Caco-2 (cell line): ENCODE data around the gene HGFAC. TPM values are rescaled to one million over a fixed set of nuclear protein-coding genes. Genes with fewer than 3 reads are reported as not detected.

Experiments
- BruUV-seq: library from RNA; stranded (reverse); fragments of 400-500 nt; replicated peaks from 2 replicates; lab custom pipeline; 2021; lab: Mats Ljungman, UMichigan
- CTCF ChIA-PET: fragments of 300-600 bp; sonication (Branson Sonifier 250); formaldehyde crosslinking; loops from one replicate; lab custom pipeline; 2022; ENCODE audit warnings: antibody characterized with exemption; lab: Charles Lee
- POLR2A ChIA-PET: fragments of 300-600 bp; sonication (Branson Sonifier 250); formaldehyde crosslinking; loops from one replicate; lab custom pipeline; 2022; ENCODE audit warnings: antibody characterized with exemption; lab: Charles Lee
- DNase-seq, 2 experiments: peaks; one replicate each; pipeline versions ENCODE4 v3.0.0 to v3.0.0-alpha.2; 2020 to 2022
- H3K27me3 ChIP-seq: replicated peaks from 2 replicates; pipeline ENCODE4 v1.6.0; 2011; ENCODE audit warnings: low read length; ENCODE audit not compliant: control insufficient read depth, insufficient read depth
- H3K36me3 ChIP-seq: 2 replicates; pipeline ENCODE4 v1.5.1; 2011; ENCODE audit warnings: low read length; ENCODE audit not compliant: control insufficient read depth, insufficient read depth
- H3K4me1 ChIP-seq: fragments of 250-450 bp; sonication (Bioruptor Pico); 2 replicates; pipeline ENCODE4 v1.5.1; 2020; ENCODE audit warnings: mild to moderate bottlenecking
- H3K4me3 ChIP-seq: 2 replicates; pipeline ENCODE4 v1.5.1; 2011; ENCODE audit warnings: low read depth, mild to moderate bottlenecking, control low read depth, low read length
- H3K9me3 ChIP-seq: fragments of 250-450 bp; sonication (Bioruptor Pico); 2 replicates; pipeline ENCODE4 v1.5.1; 2020; ENCODE audit warnings: mild to moderate bottlenecking, moderate library complexity
- H3K27ac Mint-ChIP-seq: one replicate; pipeline ENCODE4 v1.8.0; 2022; ENCODE audit warnings: mixed read lengths; ENCODE audit not compliant: unreplicated experiment
- H3K27me3 Mint-ChIP-seq: one replicate; pipeline ENCODE4 v1.8.0; 2022; ENCODE audit warnings: mixed read lengths; ENCODE audit not compliant: insufficient read depth, unreplicated experiment
- H3K36me3 Mint-ChIP-seq: one replicate; pipeline ENCODE4 v1.8.0; 2022; ENCODE audit warnings: mild to moderate bottlenecking, mixed read lengths; ENCODE audit not compliant: insufficient read depth, unreplicated experiment
- H3K4me1 Mint-ChIP-seq: one replicate; pipeline ENCODE4 v1.8.0; 2022; ENCODE audit warnings: low read depth, mixed read lengths; ENCODE audit not compliant: unreplicated experiment
- H3K4me3 Mint-ChIP-seq: one replicate; pipeline ENCODE4 v1.8.0; 2022; ENCODE audit warnings: mild to moderate bottlenecking, moderate library complexity, mixed read lengths; ENCODE audit not compliant: unreplicated experiment
- H3K9me3 Mint-ChIP-seq: one replicate; pipeline ENCODE4 v1.8.0; 2022; ENCODE audit warnings: mixed read lengths; ENCODE audit not compliant: unreplicated experiment
- CTCF ChIP-seq, 2 experiments: fragments of 200-600 bp in 1 of 2; IDR thresholded peaks; 1 replicate in 1 of 2; 2 replicates in 1 of 2; pipeline versions ENCODE4 v1.5.1 to v1.8.0; 2011 to 2022; ENCODE audit warnings: antibody characterized with exemption in 1 of 2, control low read depth in 1 of 2, inconsistent platforms in 1 of 2, low read depth in 1 of 2, low read length in 1 of 2, mild to moderate bottlenecking in 1 of 2, moderate library complexity in 1 of 2; ENCODE audit not compliant: insufficient read depth in 1 of 2, severe bottlenecking in 1 of 2, unreplicated experiment in 1 of 2
- intact Hi-C: fragments of 100-400 bp; cut with micrococcal nuclease; formaldehyde crosslinking; loops from one replicate; pipeline ENCODE4 v1.10.0; 2022; ENCODE audit not compliant: unreplicated experiment
- total RNA-seq: library from RNA; stranded (reverse); gene quantifications from 2 replicates; pipeline ENCODE4 v1.2.3, GENCODE V29; 2022

HGFAC gene
- total RNA-seq, 1 experiment from 2014 or later: 0.48 TPM

- no peak for TF ChIP-seq CTCF (IDR thresholded peaks at IDR 0.05; ENCODE audit: insufficient read depth in 1 of 2, low read depth in 1 of 2, low read length in 1 of 2, severe bottlenecking in 1 of 2, unreplicated experiment in 1 of 2)
- no peaks in the 10 kb centered on the region for H3K36me3 Mint-ChIP-seq
Observed at GRCh38 chr4:3443750-3444309, 2.1 kb downstream of the HGFAC start.

GRCh38 chr4:3444351-3445110 lies 2.8 kb downstream of the HGFAC start:
- Histone ChIP-seq H3K36me3 (no peaks in the 10 kb centered on the region), H3K4me3 (no peak overlapping the region), H3K4me1 (peaks cover 19% of the 10 kb centered on the region), H3K27me3 (no peaks in the 10 kb centered on the region), H3K9me3 (no peaks in the 10 kb centered on the region)
- H3K9me3 Mint-ChIP-seq: no peaks in the 10 kb centered on the region
- H3K27ac Mint-ChIP-seq: no peak overlapping the region
- no peaks in the 10 kb centered on the region for H3K4me1 Mint-ChIP-seq
- no peak for DNase-seq
- intact Hi-C loops: no loop called here
- H3K36me3 Mint-ChIP-seq: no peaks in the 10 kb centered on the region
- ChIA-PET CTCF (no interaction called here), POLR2A (no interaction called here)
- no peak for TF ChIP-seq CTCF (IDR thresholded peaks at IDR 0.05; ENCODE audit: insufficient read depth in 1 of 2, low read depth in 1 of 2, low read length in 1 of 2, severe bottlenecking in 1 of 2, unreplicated experiment in 1 of 2)
- no TSS peak for BruUV-seq
- H3K4me3 Mint-ChIP-seq: no peak overlapping the region
- H3K27me3 Mint-ChIP-seq: no peaks in the 10 kb centered on the region

More at GRCh38 chr4:3443750-3444309, 2.1 kb downstream of the HGFAC start:
- POLR2A ChIA-PET: no interaction called here
- CTCF ChIA-PET: interaction anchor here (1.0 kb wide), 1 partner anchor 37 kb away, joined by 3 read pairs; no protein-coding TSS in a partner anchor
- no peak overlapping the region for H3K27ac Mint-ChIP-seq
- no peaks in the 10 kb centered on the region for H3K4me1 Mint-ChIP-seq
- Histone ChIP-seq H3K36me3 (no peaks in the 10 kb centered on the region), H3K9me3 (no peaks in the 10 kb centered on the region), H3K4me1 (peaks cover 19% of the 10 kb centered on the region), H3K4me3 (no peak overlapping the region), H3K27me3 (no peaks in the 10 kb centered on the region)
- H3K4me3 Mint-ChIP-seq: no peak overlapping the region
- H3K27me3 Mint-ChIP-seq: no peaks in the 10 kb centered on the region
- DNase-seq: no peak
- no peaks in the 10 kb centered on the region for H3K9me3 Mint-ChIP-seq
- no TSS peak for BruUV-seq
- intact Hi-C loops: loop anchor here (1.0 kb wide), 1 partner anchor 98 kb away; no protein-coding TSS in a partner anchor

- Mint-ChIP-seq H3K27me3 (no peaks in the 10 kb centered on the region), H3K4me3 (no peak overlapping the region), H3K4me1 (no peaks in the 10 kb centered on the region), H3K27ac (no peak overlapping the region), H3K36me3 (no peaks in the 10 kb centered on the region), H3K9me3 (no peaks in the 10 kb centered on the region)
- BruUV-seq: no TSS peak
- TF ChIP-seq CTCF (IDR thresholded peaks at IDR 0.05; ENCODE audit: insufficient read depth in 1 of 2, low read depth in 1 of 2, low read length in 1 of 2, severe bottlenecking in 1 of 2, unreplicated experiment in 1 of 2): no peak
- intact Hi-C loops: no loop called here
- no peaks in the 10 kb centered on the region for H3K9me3 ChIP-seq
- no peak overlapping the region for H3K4me3 ChIP-seq
- no peak for DNase-seq
- CTCF ChIA-PET: no interaction called here
- no peaks in the 10 kb centered on the region for H3K36me3 ChIP-seq
- POLR2A ChIA-PET: no interaction called here
- peaks cover 19% of the 10 kb centered on the region for H3K4me1 ChIP-seq
- no peaks in the 10 kb centered on the region for H3K27me3 ChIP-seq
Observed at GRCh38 chr4:3445111-3445820, 3.5 kb downstream of the HGFAC start.
